Measurements from ENCODE around the gene DLG2. TPM values are rescaled to one million over a fixed set of nuclear protein-coding genes. Genes with fewer than 3 reads are reported as not detected.

DLG2 gene
- total and polyA plus RNA-seq, 4 donors = 0.30 to 5.5 (median 0.68) TPM

DNA sequence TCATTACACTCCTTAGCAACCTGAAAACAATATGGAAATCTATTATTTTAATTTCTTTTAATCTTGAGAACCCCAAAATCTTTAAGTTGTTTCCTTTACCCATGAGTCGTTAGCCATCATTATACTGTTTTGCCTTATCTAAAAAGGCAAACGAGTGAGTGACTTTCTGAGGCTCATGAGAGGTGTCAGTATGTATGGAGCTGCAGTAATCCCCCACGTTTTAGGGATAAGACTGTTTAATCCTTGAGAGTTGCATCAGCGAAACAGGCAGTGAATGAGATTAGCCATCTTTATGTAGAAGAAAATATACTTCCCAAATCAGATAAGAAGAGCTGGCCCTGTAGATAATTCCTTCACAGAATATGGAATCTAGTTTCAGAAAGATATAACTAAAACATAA, 1147.0 kb downstream of the DLG2 start:
- Histone ChIP-seq H3K27ac (ENCODE audit: low read depth in 1 of 2, low read length in 2 of 2) (no peak overlapping the region), H3K9me3 (ENCODE audit: control insufficient read depth in 4 of 4, low read length in 3 of 4) (no peaks in the 10 kb centered on the region), H3K4me3 (ENCODE audit: low read depth in 1 of 3, low read length in 3 of 3) (no peak overlapping the region), H3K9ac (ENCODE audit: low read depth in 1 of 2, low read length in 2 of 2) (no peak overlapping the region), H3K36me3 (ENCODE audit: control insufficient read depth in 4 of 4, insufficient read depth in 3 of 4, low read depth in 1 of 4, low read length in 3 of 4) (no peaks in the 10 kb centered on the region), H3K4me1 (ENCODE audit: control insufficient read depth in 4 of 4, insufficient read depth in 4 of 4, low read length in 3 of 4) (no peaks in the 10 kb centered on the region), H3K27me3 (ENCODE audit: control insufficient read depth in 4 of 4, insufficient read depth in 4 of 4, low read length in 3 of 4) (no peaks in the 10 kb centered on the region)
- TF ChIP-seq ZBTB33 (IDR thresholded peaks at IDR 0.05) (no peak), FOXA1 (IDR thresholded peaks at IDR 0.05) (no peak), TAF1 (conservative IDR thresholded peaks at IDR 0.05) (no peak), GABPA (IDR thresholded peaks at IDR 0.05 in 1 of 2, conservative IDR thresholded peaks at IDR 0.05 in 1 of 2) (no peak), ATF3 (IDR thresholded peaks at IDR 0.05) (no peak), NR2F2 (IDR thresholded peaks at IDR 0.05) (no peak), CTCF (IDR thresholded peaks at IDR 0.05; ENCODE audit: low read depth, low read length, missing input control) (no peak), RAD21 (IDR thresholded peaks at IDR 0.05) (no peak)
- TF ChIP-seq, protein P1, sequence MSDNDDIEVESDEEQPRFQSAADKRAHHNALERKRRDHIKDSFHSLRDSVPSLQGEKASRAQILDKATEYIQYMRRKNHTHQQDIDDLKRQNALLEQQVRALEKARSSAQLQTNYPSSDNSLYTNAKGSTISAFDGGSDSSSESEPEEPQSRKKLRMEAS (IDR thresholded peaks at IDR 0.05) = no peak
- WGBS = 62% methylated on average over 4 of the region's 4 CpGs
- no peak for DNase-seq (ENCODE audit: low spot score)

GRCh38 chr11:84476581-84476980, 1150.6 kb downstream of the DLG2 start:
- Histone ChIP-seq H3K4me3 (ENCODE audit: low read depth in 1 of 3, low read length in 3 of 3) (no peak overlapping the region), H3K36me3 (ENCODE audit: control insufficient read depth in 4 of 4, insufficient read depth in 3 of 4, low read depth in 1 of 4, low read length in 3 of 4) (no peaks in the 10 kb centered on the region)
- DNase-seq (ENCODE audit: low spot score) = no peak

DNA sequence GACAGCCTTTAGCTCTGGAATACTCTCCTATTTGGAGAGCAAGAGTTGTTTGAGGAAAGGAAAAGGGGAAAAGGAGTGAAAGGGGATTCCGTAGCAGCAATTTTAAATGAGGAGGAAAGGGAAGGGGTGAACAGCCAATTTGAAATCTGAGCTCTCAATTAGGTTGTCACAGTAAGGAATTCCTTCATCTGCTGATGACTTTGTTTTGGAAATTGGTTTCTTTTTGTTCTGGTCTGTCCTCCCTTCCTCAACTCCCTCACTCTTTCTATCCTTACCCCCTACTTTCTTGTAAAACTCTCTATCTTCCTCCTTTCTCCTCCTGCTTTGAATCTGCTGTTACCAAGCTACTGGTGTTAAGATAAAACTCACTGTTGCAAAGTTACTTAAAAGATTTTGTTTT, 1155.6 kb downstream of the DLG2 start:
- DNase-seq (ENCODE audit: low spot score) = no peak
- Histone ChIP-seq H3K4me1 (ENCODE audit: control insufficient read depth in 4 of 4, insufficient read depth in 4 of 4, low read length in 3 of 4) (no peaks in the 10 kb centered on the region), H3K27ac (ENCODE audit: low read depth in 1 of 2, low read length in 2 of 2) (no peak overlapping the region), H3K9me3 (ENCODE audit: control insufficient read depth in 4 of 4, low read length in 3 of 4) (no peaks in the 10 kb centered on the region), H3K9ac (ENCODE audit: low read depth in 1 of 2, low read length in 2 of 2) (no peak overlapping the region), H3K4me3 (ENCODE audit: low read depth in 1 of 3, low read length in 3 of 3) (no peak overlapping the region), H3K36me3 (ENCODE audit: control insufficient read depth in 4 of 4, insufficient read depth in 3 of 4, low read depth in 1 of 4, low read length in 3 of 4) (no peaks in the 10 kb centered on the region), H3K27me3 (ENCODE audit: control insufficient read depth in 4 of 4, insufficient read depth in 4 of 4, low read length in 3 of 4) (no peaks in the 10 kb centered on the region)
- 33% methylated on average over 1 of the region's 1 CpG for WGBS
- no peak for TF ChIP-seq ZBTB33 (IDR thresholded peaks at IDR 0.05)
- TF ChIP-seq TAF1 (conservative IDR thresholded peaks at IDR 0.05) = no peak
- TF ChIP-seq RXRA (IDR thresholded peaks at IDR 0.05) = no peak
- no peak for TF ChIP-seq EGR1 (IDR thresholded peaks at IDR 0.05; ENCODE audit: low read depth in 2 of 2)
- TF ChIP-seq, protein P2, sequence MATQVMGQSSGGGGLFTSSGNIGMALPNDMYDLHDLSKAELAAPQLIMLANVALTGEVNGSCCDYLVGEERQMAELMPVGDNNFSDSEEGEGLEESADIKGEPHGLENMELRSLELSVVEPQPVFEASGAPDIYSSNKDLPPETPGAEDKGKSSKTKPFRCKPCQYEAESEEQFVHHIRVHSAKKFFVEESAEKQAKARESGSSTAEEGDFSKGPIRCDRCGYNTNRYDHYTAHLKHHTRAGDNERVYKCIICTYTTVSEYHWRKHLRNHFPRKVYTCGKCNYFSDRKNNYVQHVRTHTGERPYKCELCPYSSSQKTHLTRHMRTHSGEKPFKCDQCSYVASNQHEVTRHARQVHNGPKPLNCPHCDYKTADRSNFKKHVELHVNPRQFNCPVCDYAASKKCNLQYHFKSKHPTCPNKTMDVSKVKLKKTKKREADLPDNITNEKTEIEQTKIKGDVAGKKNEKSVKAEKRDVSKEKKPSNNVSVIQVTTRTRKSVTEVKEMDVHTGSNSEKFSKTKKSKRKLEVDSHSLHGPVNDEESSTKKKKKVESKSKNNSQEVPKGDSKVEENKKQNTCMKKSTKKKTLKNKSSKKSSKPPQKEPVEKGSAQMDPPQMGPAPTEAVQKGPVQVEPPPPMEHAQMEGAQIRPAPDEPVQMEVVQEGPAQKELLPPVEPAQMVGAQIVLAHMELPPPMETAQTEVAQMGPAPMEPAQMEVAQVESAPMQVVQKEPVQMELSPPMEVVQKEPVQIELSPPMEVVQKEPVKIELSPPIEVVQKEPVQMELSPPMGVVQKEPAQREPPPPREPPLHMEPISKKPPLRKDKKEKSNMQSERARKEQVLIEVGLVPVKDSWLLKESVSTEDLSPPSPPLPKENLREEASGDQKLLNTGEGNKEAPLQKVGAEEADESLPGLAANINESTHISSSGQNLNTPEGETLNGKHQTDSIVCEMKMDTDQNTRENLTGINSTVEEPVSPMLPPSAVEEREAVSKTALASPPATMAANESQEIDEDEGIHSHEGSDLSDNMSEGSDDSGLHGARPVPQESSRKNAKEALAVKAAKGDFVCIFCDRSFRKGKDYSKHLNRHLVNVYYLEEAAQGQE (IDR thresholded peaks at IDR 0.05) = no peak
- no peak for TF ChIP-seq ATF3 (IDR thresholded peaks at IDR 0.05)
- TF ChIP-seq RAD21 (IDR thresholded peaks at IDR 0.05) = no peak
- no peak for TF ChIP-seq HNF4A (conservative IDR thresholded peaks at IDR 0.05)

More at GRCh38 chr11:84476581-84476980, 1150.6 kb downstream of the DLG2 start:
- Histone ChIP-seq H3K9ac (ENCODE audit: low read depth in 1 of 2, low read length in 2 of 2) (no peak overlapping the region), H3K27me3 (ENCODE audit: control insufficient read depth in 4 of 4, insufficient read depth in 4 of 4, low read length in 3 of 4) (no peaks in the 10 kb centered on the region), H3K9me3 (ENCODE audit: control insufficient read depth in 4 of 4, low read length in 3 of 4) (no peaks in the 10 kb centered on the region), H3K4me1 (ENCODE audit: control insufficient read depth in 4 of 4, insufficient read depth in 4 of 4, low read length in 3 of 4) (no peaks in the 10 kb centered on the region), H3K27ac (ENCODE audit: low read depth in 1 of 2, low read length in 2 of 2) (no peak overlapping the region)
- no peak for TF ChIP-seq FOXA2 (IDR thresholded peaks at IDR 0.05)
- no peak for TF ChIP-seq HNF4G (IDR thresholded peaks at IDR 0.05)
- TF ChIP-seq ATF3 (IDR thresholded peaks at IDR 0.05) = no peak
- no peak for TF ChIP-seq FOXA1 (IDR thresholded peaks at IDR 0.05)
